Activated CD8-positive, alpha-beta memory T cell treated with anti-CD3 and anti-CD28 coated beads for 48 hours (primary cell): ENCODE results near the gene APLF.

Experiments used
- DNase-seq, 3 experiments: peaks; one replicate each; pipeline ENCODE4 v3.0.0-alpha.2; 2020; ENCODE audit warnings: low read depth in 2 of 3, low spot score in 2 of 3

The APLF gene

GRCh38 chr2:68467077-68467960 lies at the start of gene APLF, which contains the start of gene FBXO48:
Gene APLF (plus strand): TSS chr2:68467585. CDS start chr2:68467732, 147 bp downstream.
Gene FBXO48 (minus strand): TSS chr2:68467294. CDS start chr2:68465145, 2,149 bp downstream.
- peak; percentile 91 to 93 (median 93) for DNase-seq

- DNase-seq: no peak
Observed at GRCh38 chr2:68417926-68418325, 49.5 kb upstream of the APLF start.

- DNase-seq: no peak
Observed at GRCh38 chr2:68418419-68418818, 49.0 kb upstream of the APLF start.

GRCh38 chr2:68418855-68419254 lies 48.5 kb upstream of the APLF start:
- no peak for DNase-seq

- no peak for DNase-seq
Observed at GRCh38 chr2:68420254-68420910, 47.0 kb upstream of the APLF start.

GRCh38 chr2:68423966-68424650 lies 43.3 kb upstream of the APLF start:
- DNase-seq: no peak

- DNase-seq: no peak
Observed at GRCh38 chr2:68425503-68425902, 41.9 kb upstream of the APLF start.

- no peak for DNase-seq
Observed at GRCh38 chr2:68426446-68426845, 40.9 kb upstream of the APLF start.

- DNase-seq: no peak
Observed at GRCh38 chr2:68426848-68427579, 40.4 kb upstream of the APLF start.

- no peak for DNase-seq
Observed at GRCh38 chr2:68428126-68428525, 39.3 kb upstream of the APLF start.

- DNase-seq: no peak
Observed at GRCh38 chr2:68428746-68429145, 38.6 kb upstream of the APLF start.

- DNase-seq: no peak
Observed at GRCh38 chr2:68429311-68429826, 38.0 kb upstream of the APLF start.

- DNase-seq: no peak
Observed at GRCh38 chr2:68431316-68431972, 35.9 kb upstream of the APLF start.

GRCh38 chr2:68432696-68433658 lies 34.4 kb upstream of the APLF start:
- DNase-seq: no peak

GRCh38 chr2:68434981-68435380 lies 32.4 kb upstream of the APLF start:
- no peak for DNase-seq

GRCh38 chr2:68435615-68436014 lies 31.8 kb upstream of the APLF start:
- DNase-seq: no peak

- DNase-seq: no peak
Observed at GRCh38 chr2:68436270-68436669, 31.1 kb upstream of the APLF start.

- no peak for DNase-seq
Observed at GRCh38 chr2:68438455-68439303, 28.7 kb upstream of the APLF start.
